Epithelial cell of prostate (primary cell): ENCODE data around the gene GPN2.
A peak's percentile ranks its signal among the peaks of the same experiment; 100 is the strongest.
"Not testable (repeated sequence)": the region's sequence is repeated elsewhere in the genome, so short reads cannot be mapped to it uniquely, and the experiment has no call there.

Experiments used
- DNase-seq: peaks from one replicate; pipeline ENCODE4 v3.0.0-alpha.2; 2011; ENCODE audit warnings: low read depth, low spot score
- H3K27ac ChIP-seq: fragments of 450-650 bp; 2 replicates; pipeline ENCODE4 v1.5.1; 2017; ENCODE audit warnings: mild to moderate bottlenecking

Gene GPN2

GRCh38 chr1:26861286-26861701, 28.8 kb downstream of the GPN2 start:
- no peak for DNase-seq
- H3K27ac ChIP-seq: peak overlapping the region; percentile 99

- H3K27ac ChIP-seq: peak overlapping the region; percentile 99
- DNase-seq: peak; percentile 98
Measured at GRCh38 chr1:26858891-26859640, 31.0 kb downstream of the GPN2 start.

GRCh38 chr1:26858160-26858559, 31.9 kb downstream of the GPN2 start:
- peak overlapping the region; percentile 99 for H3K27ac ChIP-seq
- DNase-seq: no peak

- DNase-seq: no peak
- H3K27ac ChIP-seq: peak overlapping the region; percentile 99
Measured at GRCh38 chr1:26857473-26858060, 32.5 kb downstream of the GPN2 start.

GRCh38 chr1:26856604-26857469, 33.2 kb downstream of the GPN2 start:
- peak; percentile 83 for DNase-seq
- peak overlapping the region; percentile 99 for H3K27ac ChIP-seq

- DNase-seq: no peak
- H3K27ac ChIP-seq: peak overlapping the region; percentile 99
Measured at GRCh38 chr1:26856181-26856580, 33.9 kb downstream of the GPN2 start.

GRCh38 chr1:26855636-26856035, 34.4 kb downstream of the GPN2 start:
- peak overlapping the region; percentile 99 for H3K27ac ChIP-seq

GRCh38 chr1:26854906-26855305, 35.2 kb downstream of the GPN2 start:
- no peak for DNase-seq
- peak overlapping the region; percentile 99 for H3K27ac ChIP-seq

More at GRCh38 chr1:26855636-26856035, 34.4 kb downstream of the GPN2 start:
- DNase-seq: no peak

- H3K27ac ChIP-seq: peak overlapping the region; percentile 99
- DNase-seq: no peak
Measured at GRCh38 chr1:26853600-26853999, 36.5 kb downstream of the GPN2 start.

GRCh38 chr1:26853156-26853555, 36.9 kb downstream of the GPN2 start:
- H3K27ac ChIP-seq: peak overlapping the region; percentile 99
- DNase-seq: peak; percentile 87

- peak overlapping the region; percentile 99 for H3K27ac ChIP-seq
- no peak for DNase-seq
Measured at GRCh38 chr1:26852701-26853100, 37.4 kb downstream of the GPN2 start.

- H3K27ac ChIP-seq: peak overlapping the region; percentile 99
- no peak for DNase-seq
Measured at GRCh38 chr1:26851106-26851684, 38.9 kb downstream of the GPN2 start.

GRCh38 chr1:26848941-26849774, 40.9 kb downstream of the GPN2 start:
- peak overlapping the region; percentile 99 for H3K27ac ChIP-seq
- peak; percentile 97 for DNase-seq

GRCh38 chr1:26848499-26848898, 41.6 kb downstream of the GPN2 start:
- DNase-seq: no peak
- H3K27ac ChIP-seq: peak overlapping the region; percentile 99

- not testable (repeated sequence) for DNase-seq
- H3K27ac ChIP-seq: peak overlapping the region; percentile 99
Measured at GRCh38 chr1:26847826-26848225, 42.3 kb downstream of the GPN2 start.

- H3K27ac ChIP-seq: no peak overlapping the region
- no peak for DNase-seq
Measured at GRCh38 chr1:26844424-26845196, 45.5 kb downstream of the GPN2 start.

GRCh38 chr1:26839779-26840178, 50.3 kb downstream of the GPN2 start:
- H3K27ac ChIP-seq: no peak overlapping the region
- DNase-seq: no peak

- no peak for DNase-seq
- H3K27ac ChIP-seq: no peak overlapping the region
Measured at GRCh38 chr1:26839339-26839722, 50.8 kb downstream of the GPN2 start.
